ENCODE measurements around the gene FSTL4.
"Not testable (repeated sequence)": the region's sequence is repeated elsewhere in the genome, so short reads cannot be mapped to it uniquely, and the experiment has no call there.

FSTL4 gene

GRCh38 chr5:133546500-133546899, 65.8 kb downstream of the FSTL4 start:
- no peak for DNase-seq

GRCh38 chr5:133544346-133544745, 68.0 kb downstream of the FSTL4 start:
- DNase-seq: no peak

- no peak for DNase-seq
Observed at GRCh38 chr5:133539818-133540217, 72.5 kb downstream of the FSTL4 start.

- DNase-seq: no peak
Observed at GRCh38 chr5:133538718-133539117, 73.6 kb downstream of the FSTL4 start.

GRCh38 chr5:133535241-133535929, 77.0 kb downstream of the FSTL4 start:
- DNase-seq: not testable (repeated sequence)

GRCh38 chr5:133534566-133534965, 77.8 kb downstream of the FSTL4 start:
- DNase-seq: no peak

- DNase-seq: no peak
Observed at GRCh38 chr5:133533541-133533940, 78.8 kb downstream of the FSTL4 start.

GRCh38 chr5:133531594-133531993, 80.7 kb downstream of the FSTL4 start:
- DNase-seq: no peak

- no peak for DNase-seq
Observed at GRCh38 chr5:133531178-133531577, 81.2 kb downstream of the FSTL4 start.

GRCh38 chr5:133530270-133530669, 82.1 kb downstream of the FSTL4 start:
- DNase-seq: no peak

- DNase-seq: no peak
Observed at GRCh38 chr5:133528841-133529240, 83.5 kb downstream of the FSTL4 start.

- no peak for DNase-seq
Observed at GRCh38 chr5:133527311-133527710, 85.0 kb downstream of the FSTL4 start.

- no peak for DNase-seq
Observed at GRCh38 chr5:133526368-133526767, 86.0 kb downstream of the FSTL4 start.

GRCh38 chr5:133525126-133525525, 87.2 kb downstream of the FSTL4 start:
- no peak for DNase-seq

- no peak for DNase-seq
Observed at GRCh38 chr5:133524666-133525065, 87.7 kb downstream of the FSTL4 start.

- DNase-seq: no peak
Observed at GRCh38 chr5:133523961-133524586, 88.3 kb downstream of the FSTL4 start.

GRCh38 chr5:133523013-133523658, 89.2 kb downstream of the FSTL4 start:
- DNase-seq: no peak

GRCh38 chr5:133521801-133522200, 90.5 kb downstream of the FSTL4 start:
- no peak for DNase-seq

- no peak for DNase-seq
Observed at GRCh38 chr5:133520991-133521706, 91.2 kb downstream of the FSTL4 start.

GRCh38 chr5:133520062-133520461, 92.3 kb downstream of the FSTL4 start:
- DNase-seq: no peak

GRCh38 chr5:133519191-133519590, 93.2 kb downstream of the FSTL4 start:
- no peak for DNase-seq

GRCh38 chr5:133514456-133514855, 97.9 kb downstream of the FSTL4 start:
- peak; percentile 48 for DNase-seq

GRCh38 chr5:133512896-133513295, 99.4 kb downstream of the FSTL4 start:
- no peak for DNase-seq

Measured in NCI-H774 (cell line).